ENCODE data around the gene SEMA3D. TPM values are rescaled to one million over a fixed set of nuclear protein-coding genes. Genes with fewer than 3 reads are reported as not detected.

SEMA3D gene
- polyA plus RNA-seq, 1 donor from 2014 or later = 1.6 TPM

- H2AFZ ChIP-seq (ENCODE audit: low read depth, low read length) = no peak overlapping the region
- no peaks in the 10 kb centered on the region for H3K9me3 ChIP-seq (ENCODE audit: low read length)
Observed at GRCh38 chr7:85172530-85172941, 14.3 kb downstream of the SEMA3D start.

GRCh38 chr7:85167636-85168035 lies 19.2 kb downstream of the SEMA3D start:
- H3K27ac ChIP-seq (ENCODE audit: low read length) = no peak overlapping the region
- H3K36me3 ChIP-seq (ENCODE audit: insufficient read depth, low read length) = no peaks in the 10 kb centered on the region
- no peaks in the 10 kb centered on the region for H3F3A ChIP-seq (ENCODE audit: insufficient read depth, low read length, poor library complexity, severe bottlenecking)
- no peak overlapping the region for H3K4me2 ChIP-seq (ENCODE audit: low read length)
- H4K20me1 ChIP-seq (ENCODE audit: insufficient read depth) = no peaks in the 10 kb centered on the region
- no peak overlapping the region for H3K4me3 ChIP-seq (ENCODE audit: low read length)
- TF ChIP-seq TAF1 (IDR thresholded peaks at IDR 0.05; ENCODE audit: low read depth) (no peak), EP300 (conservative IDR thresholded peaks at IDR 0.05; ENCODE audit: poor library complexity, severe bottlenecking) (no peak), CTCF (IDR thresholded peaks at IDR 0.05; ENCODE audit: poor library complexity, severe bottlenecking) (no peak), EZH2 (IDR thresholded peaks at IDR 0.05; ENCODE audit: borderline replicate concordance, insufficient read depth, low read length, poor library complexity, severe bottlenecking) (no peak), MXI1 (conservative IDR thresholded peaks at IDR 0.05; ENCODE audit: poor library complexity, severe bottlenecking) (no peak), REST (IDR thresholded peaks at IDR 0.05; ENCODE audit: borderline replicate concordance) (no peak), SMC3 (conservative IDR thresholded peaks at IDR 0.05; ENCODE audit: poor library complexity) (no peak), POLR2AphosphoS5 (IDR thresholded peaks at IDR 0.05) (no peak), RAD21 (conservative IDR thresholded peaks at IDR 0.05) (no peak)
- H3K9me3 ChIP-seq (ENCODE audit: low read length) = no peaks in the 10 kb centered on the region
- H2AFZ ChIP-seq (ENCODE audit: low read depth, low read length) = no peak overlapping the region
- H3K27me3 ChIP-seq (ENCODE audit: insufficient read depth, low read depth, low read length) = no peaks in the 10 kb centered on the region
- no peak overlapping the region for H3K9ac ChIP-seq (ENCODE audit: low read length)
- H3K79me2 ChIP-seq (replicated peaks; ENCODE audit: insufficient read depth, low read length) = no peaks in the 10 kb centered on the region
- H3K9me2 ChIP-seq (ENCODE audit: insufficient read depth, low read length) = no peaks in the 10 kb centered on the region

More at GRCh38 chr7:85172530-85172941, 14.3 kb downstream of the SEMA3D start:
- Histone ChIP-seq H3K36me3 (ENCODE audit: insufficient read depth, low read length) (no peaks in the 10 kb centered on the region), H3K4me2 (ENCODE audit: low read length) (no peak overlapping the region), H4K20me1 (ENCODE audit: insufficient read depth) (no peaks in the 10 kb centered on the region), H3K9ac (ENCODE audit: low read length) (no peak overlapping the region), H3K27me3 (ENCODE audit: insufficient read depth, low read depth, low read length) (no peaks in the 10 kb centered on the region), H3K27ac (ENCODE audit: low read length) (no peak overlapping the region), H3K9me2 (ENCODE audit: insufficient read depth, low read length) (no peaks in the 10 kb centered on the region), H3K79me2 (replicated peaks; ENCODE audit: insufficient read depth, low read length) (no peaks in the 10 kb centered on the region), H3K4me3 (ENCODE audit: low read length) (no peak overlapping the region), H3F3A (ENCODE audit: insufficient read depth, low read length, poor library complexity, severe bottlenecking) (no peaks in the 10 kb centered on the region)
- no peak for TF ChIP-seq POLR2AphosphoS5 (IDR thresholded peaks at IDR 0.05)

GRCh38 chr7:85165263-85165662 lies 21.6 kb downstream of the SEMA3D start:
- H3F3A ChIP-seq (ENCODE audit: insufficient read depth, low read length, poor library complexity, severe bottlenecking) = no peaks in the 10 kb centered on the region
- no peak for TF ChIP-seq TAF1 (IDR thresholded peaks at IDR 0.05; ENCODE audit: low read depth)
- no peak for TF ChIP-seq MXI1 (conservative IDR thresholded peaks at IDR 0.05; ENCODE audit: poor library complexity, severe bottlenecking)
- no peak for TF ChIP-seq CTCF (IDR thresholded peaks at IDR 0.05; ENCODE audit: poor library complexity, severe bottlenecking)
- TF ChIP-seq RAD21 (conservative IDR thresholded peaks at IDR 0.05) = no peak
- no peak for TF ChIP-seq EZH2 (IDR thresholded peaks at IDR 0.05; ENCODE audit: borderline replicate concordance, insufficient read depth, low read length, poor library complexity, severe bottlenecking)
- no peak for TF ChIP-seq EP300 (conservative IDR thresholded peaks at IDR 0.05; ENCODE audit: poor library complexity, severe bottlenecking)
- TF ChIP-seq POLR2AphosphoS5 (IDR thresholded peaks at IDR 0.05) = no peak
- TF ChIP-seq REST (IDR thresholded peaks at IDR 0.05; ENCODE audit: borderline replicate concordance) = no peak
- TF ChIP-seq SMC3 (conservative IDR thresholded peaks at IDR 0.05; ENCODE audit: poor library complexity) = no peak
- no peak overlapping the region for H3K27ac ChIP-seq (ENCODE audit: low read length)
- H3K9ac ChIP-seq (ENCODE audit: low read length) = no peak overlapping the region
- no peaks in the 10 kb centered on the region for H3K9me3 ChIP-seq (ENCODE audit: low read length)
- no peak overlapping the region for H3K4me2 ChIP-seq (ENCODE audit: low read length)
- no peaks in the 10 kb centered on the region for H3K9me2 ChIP-seq (ENCODE audit: insufficient read depth, low read length)
- H4K20me1 ChIP-seq (ENCODE audit: insufficient read depth) = no peaks in the 10 kb centered on the region
- no peak overlapping the region for H3K4me3 ChIP-seq (ENCODE audit: low read length)
- no peak overlapping the region for H2AFZ ChIP-seq (ENCODE audit: low read depth, low read length)
- H3K27me3 ChIP-seq (ENCODE audit: insufficient read depth, low read depth, low read length) = no peaks in the 10 kb centered on the region
- H3K36me3 ChIP-seq (ENCODE audit: insufficient read depth, low read length) = no peaks in the 10 kb centered on the region
- H3K79me2 ChIP-seq (replicated peaks; ENCODE audit: insufficient read depth, low read length) = no peaks in the 10 kb centered on the region

Data from neural cell (in vitro differentiated cells).